ENCODE results near the gene TXNDC15. TPM values are rescaled to one million over a fixed set of nuclear protein-coding genes. Genes with fewer than 3 reads are reported as not detected.

TXNDC15 gene
- total and polyA plus RNA-seq, 2 donors from 2014 or later = 78.0 to 87.3 TPM

DNA sequence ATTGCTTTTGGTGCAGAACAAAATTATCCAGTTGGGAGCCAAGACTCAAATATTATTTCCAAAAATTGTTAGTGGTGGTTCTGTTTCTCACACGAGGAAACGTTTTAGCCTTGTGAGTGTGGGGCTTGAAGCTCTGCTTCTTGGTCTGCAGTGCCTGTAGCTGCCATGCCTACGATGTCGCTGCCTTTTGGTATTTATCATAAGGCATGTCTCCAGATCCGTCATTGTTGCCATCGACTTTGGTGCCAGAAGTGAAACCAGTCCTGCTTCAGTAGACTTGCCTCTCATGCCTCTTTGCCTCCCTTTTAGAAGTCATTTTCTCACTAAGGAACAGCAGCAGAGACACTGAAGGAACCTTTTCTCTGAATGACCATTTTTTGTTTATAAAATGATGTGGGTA, 63.9 kb downstream of the TXNDC15 start:
- no peak overlapping the region for H3K9ac ChIP-seq (ENCODE audit: low read length in 3 of 3)
- H3K4me3 ChIP-seq (ENCODE audit: low read length in 3 of 3) = no peak overlapping the region
- H3K9me3 ChIP-seq (ENCODE audit: control insufficient read depth in 2 of 3, insufficient read depth in 1 of 3, low read length in 3 of 3) = no peaks in the 10 kb centered on the region
- H3K27me3 ChIP-seq (ENCODE audit: control insufficient read depth, insufficient read depth, low read length) = no peaks in the 10 kb centered on the region
- FAIRE-seq = no peak
- peak overlapping the region; percentile 9 to 35 for H3K27ac ChIP-seq (ENCODE audit: low read depth in 2 of 2, low read length in 2 of 2)
- no peaks in the 10 kb centered on the region for H3K36me3 ChIP-seq (ENCODE audit: control insufficient read depth in 2 of 3, insufficient read depth in 3 of 3, low read length in 3 of 3)
- intact Hi-C loops (cut with DNase I) = no loop called here
- TF ChIP-seq, protein P1, sequence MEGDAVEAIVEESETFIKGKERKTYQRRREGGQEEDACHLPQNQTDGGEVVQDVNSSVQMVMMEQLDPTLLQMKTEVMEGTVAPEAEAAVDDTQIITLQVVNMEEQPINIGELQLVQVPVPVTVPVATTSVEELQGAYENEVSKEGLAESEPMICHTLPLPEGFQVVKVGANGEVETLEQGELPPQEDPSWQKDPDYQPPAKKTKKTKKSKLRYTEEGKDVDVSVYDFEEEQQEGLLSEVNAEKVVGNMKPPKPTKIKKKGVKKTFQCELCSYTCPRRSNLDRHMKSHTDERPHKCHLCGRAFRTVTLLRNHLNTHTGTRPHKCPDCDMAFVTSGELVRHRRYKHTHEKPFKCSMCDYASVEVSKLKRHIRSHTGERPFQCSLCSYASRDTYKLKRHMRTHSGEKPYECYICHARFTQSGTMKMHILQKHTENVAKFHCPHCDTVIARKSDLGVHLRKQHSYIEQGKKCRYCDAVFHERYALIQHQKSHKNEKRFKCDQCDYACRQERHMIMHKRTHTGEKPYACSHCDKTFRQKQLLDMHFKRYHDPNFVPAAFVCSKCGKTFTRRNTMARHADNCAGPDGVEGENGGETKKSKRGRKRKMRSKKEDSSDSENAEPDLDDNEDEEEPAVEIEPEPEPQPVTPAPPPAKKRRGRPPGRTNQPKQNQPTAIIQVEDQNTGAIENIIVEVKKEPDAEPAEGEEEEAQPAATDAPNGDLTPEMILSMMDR (IDR thresholded peaks at IDR 0.05; ENCODE audit: borderline replicate concordance, extremely low read depth, insufficient read depth) = no peak
- peaks cover 0 to 7% (median 2%) of the 10 kb centered on the region in 3 donors for H3K4me1 ChIP-seq (ENCODE audit: control insufficient read depth in 2 of 3, insufficient read depth in 2 of 3, low read depth in 1 of 3, low read length in 3 of 3)
- DNase-seq = no peak

DNA sequence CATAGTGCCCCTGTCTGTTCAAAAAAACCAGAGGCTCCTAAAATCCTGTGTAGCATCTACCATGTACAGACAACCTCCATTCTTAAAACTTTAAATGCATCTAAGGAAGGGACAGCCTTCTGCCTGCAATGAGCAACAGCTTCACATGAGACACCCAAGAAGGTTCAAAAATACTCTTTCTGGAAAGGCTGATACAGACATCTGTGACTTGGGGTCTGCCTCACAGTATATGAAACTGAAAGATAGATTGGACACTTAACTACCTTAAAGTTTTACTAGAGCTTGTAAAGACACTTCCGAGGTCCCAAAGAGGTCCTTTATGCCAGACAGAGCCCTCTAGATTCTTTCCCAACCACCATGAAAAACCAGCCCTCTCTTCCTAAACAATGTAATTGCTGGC, 65.3 kb downstream of the TXNDC15 start:
- Histone ChIP-seq H3K4me1 (ENCODE audit: control insufficient read depth in 2 of 3, insufficient read depth in 2 of 3, low read depth in 1 of 3, low read length in 3 of 3) (peaks cover 0 to 12% (median 2%) of the 10 kb centered on the region in 3 donors), H3K4me3 (ENCODE audit: low read length in 3 of 3) (no peak overlapping the region), H3K27me3 (ENCODE audit: control insufficient read depth, insufficient read depth, low read length) (no peaks in the 10 kb centered on the region), H3K36me3 (ENCODE audit: control insufficient read depth in 2 of 3, insufficient read depth in 3 of 3, low read length in 3 of 3) (no peaks in the 10 kb centered on the region), H3K9me3 (ENCODE audit: control insufficient read depth in 2 of 3, insufficient read depth in 1 of 3, low read length in 3 of 3) (no peaks in the 10 kb centered on the region), H3K9ac (ENCODE audit: low read length in 3 of 3) (no peak overlapping the region), H3K27ac (ENCODE audit: low read depth in 2 of 2, low read length in 2 of 2) (no peak overlapping the region)
- FAIRE-seq (no peak), DNase-seq (no peak)
- intact Hi-C loops (cut with DNase I) = no loop called here
- TF ChIP-seq, protein P1 (IDR thresholded peaks at IDR 0.05; ENCODE audit: borderline replicate concordance, extremely low read depth, insufficient read depth) = no peak

DNA sequence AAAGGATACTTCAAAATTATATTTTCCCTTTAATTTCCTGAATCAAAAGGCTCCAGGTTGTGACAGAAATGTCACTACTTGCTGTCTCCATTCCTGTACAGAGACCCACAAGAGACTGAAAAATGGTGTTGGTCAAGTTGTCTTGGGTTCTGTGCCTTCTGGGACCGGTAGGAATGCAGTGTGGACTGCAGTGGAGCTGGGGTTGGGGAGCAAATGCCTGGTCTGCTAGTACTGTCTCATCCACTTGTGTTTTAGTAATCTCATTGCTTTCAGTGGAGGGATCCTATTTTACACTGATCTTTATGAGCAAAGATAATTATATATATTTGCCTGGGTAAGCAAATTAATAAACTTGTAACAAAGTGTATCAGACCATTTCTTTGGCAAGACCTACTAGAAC, 69.4 kb downstream of the TXNDC15 start:
- Histone ChIP-seq H3K27ac (ENCODE audit: low read depth in 2 of 2, low read length in 2 of 2) (peak overlapping the region in 1 of 2 donors; percentile 38), H3K27me3 (ENCODE audit: control insufficient read depth, insufficient read depth, low read length) (no peaks in the 10 kb centered on the region), H3K4me3 (ENCODE audit: low read length in 3 of 3) (peak overlapping the region in 2 of 3 donors; percentile 4 to 19), H3K9ac (ENCODE audit: low read length in 3 of 3) (no peak overlapping the region), H3K36me3 (ENCODE audit: control insufficient read depth in 2 of 3, insufficient read depth in 3 of 3, low read length in 3 of 3) (no peaks in the 10 kb centered on the region), H3K4me1 (ENCODE audit: control insufficient read depth in 2 of 3, insufficient read depth in 2 of 3, low read depth in 1 of 3, low read length in 3 of 3) (peaks cover 0 to 7% (median 0%) of the 10 kb centered on the region in 3 donors), H3K9me3 (ENCODE audit: control insufficient read depth in 2 of 3, insufficient read depth in 1 of 3, low read length in 3 of 3) (no peaks in the 10 kb centered on the region)
- TF ChIP-seq, protein P1 (IDR thresholded peaks at IDR 0.05; ENCODE audit: borderline replicate concordance, extremely low read depth, insufficient read depth) = no peak
- DNase-seq (no peak), FAIRE-seq (no peak)
- intact Hi-C loops (cut with DNase I) = no loop called here

GRCh38 chr5:134944630-134945029, 70.5 kb downstream of the TXNDC15 start:
- intact Hi-C loops (cut with DNase I) = no loop called here
- TF ChIP-seq, protein P1 (IDR thresholded peaks at IDR 0.05; ENCODE audit: borderline replicate concordance, extremely low read depth, insufficient read depth) = no peak
- Histone ChIP-seq H3K9me3 (ENCODE audit: control insufficient read depth in 2 of 3, insufficient read depth in 1 of 3, low read length in 3 of 3) (no peaks in the 10 kb centered on the region), H3K36me3 (ENCODE audit: control insufficient read depth in 2 of 3, insufficient read depth in 3 of 3, low read length in 3 of 3) (no peaks in the 10 kb centered on the region), H3K4me3 (ENCODE audit: low read length in 3 of 3) (no peak overlapping the region), H3K27ac (ENCODE audit: low read depth in 2 of 2, low read length in 2 of 2) (no peak overlapping the region), H3K4me1 (ENCODE audit: control insufficient read depth in 2 of 3, insufficient read depth in 2 of 3, low read depth in 1 of 3, low read length in 3 of 3) (peaks cover 0 to 10% (median 0%) of the 10 kb centered on the region in 3 donors), H3K27me3 (ENCODE audit: control insufficient read depth, insufficient read depth, low read length) (no peaks in the 10 kb centered on the region), H3K9ac (ENCODE audit: low read length in 3 of 3) (no peak overlapping the region)
- DNase-seq = no peak
- FAIRE-seq = no peak

Measured in kidney (tissue), 14 donors.